Effector memory CD8-positive, alpha-beta T cell (primary cell): ENCODE measurements around the gene ACOXL.

ENCODE experiments used
- ATAC-seq: fragments of 150-1000 bp; cut with Tn5 transposase; replicated peaks from 2 replicates; pipeline ENCODE4 v1.10.0; 2021; ENCODE audit warnings: mild to moderate bottlenecking, moderate library complexity
- DNase-seq, 3 experiments: peaks; one replicate each; pipeline ENCODE4 v3.0.0; 2021
- H3K27ac Mint-ChIP-seq, 2 donors: one replicate each; pipeline ENCODE4 v1.8.0; 2022; ENCODE audit warnings: mild to moderate bottlenecking in 2 of 2, mixed read lengths in 2 of 2, moderate library complexity in 2 of 2
- H3K27me3 Mint-ChIP-seq, 2 donors: one replicate each; pipeline ENCODE4 v1.8.0; 2022; ENCODE audit warnings: mixed read lengths in 2 of 2
- H3K36me3 Mint-ChIP-seq: one replicate; pipeline ENCODE4 v1.8.0; 2022; ENCODE audit warnings: mild to moderate bottlenecking, moderate library complexity, mixed read lengths; ENCODE audit not compliant: insufficient read depth
- H3K4me1 Mint-ChIP-seq, 2 donors: one replicate each; pipeline ENCODE4 v1.8.0; 2022; ENCODE audit warnings: low read depth in 2 of 2, mixed read lengths in 2 of 2
- H3K4me3 Mint-ChIP-seq, 2 donors: one replicate each; pipeline ENCODE4 v1.8.0; 2022; ENCODE audit warnings: mild to moderate bottlenecking in 2 of 2, mixed read lengths in 2 of 2, moderate library complexity in 2 of 2
- H3K9me3 Mint-ChIP-seq, 2 donors: one replicate each; pipeline ENCODE4 v1.8.0; 2022; ENCODE audit warnings: mixed read lengths in 2 of 2

ACOXL gene

DNA sequence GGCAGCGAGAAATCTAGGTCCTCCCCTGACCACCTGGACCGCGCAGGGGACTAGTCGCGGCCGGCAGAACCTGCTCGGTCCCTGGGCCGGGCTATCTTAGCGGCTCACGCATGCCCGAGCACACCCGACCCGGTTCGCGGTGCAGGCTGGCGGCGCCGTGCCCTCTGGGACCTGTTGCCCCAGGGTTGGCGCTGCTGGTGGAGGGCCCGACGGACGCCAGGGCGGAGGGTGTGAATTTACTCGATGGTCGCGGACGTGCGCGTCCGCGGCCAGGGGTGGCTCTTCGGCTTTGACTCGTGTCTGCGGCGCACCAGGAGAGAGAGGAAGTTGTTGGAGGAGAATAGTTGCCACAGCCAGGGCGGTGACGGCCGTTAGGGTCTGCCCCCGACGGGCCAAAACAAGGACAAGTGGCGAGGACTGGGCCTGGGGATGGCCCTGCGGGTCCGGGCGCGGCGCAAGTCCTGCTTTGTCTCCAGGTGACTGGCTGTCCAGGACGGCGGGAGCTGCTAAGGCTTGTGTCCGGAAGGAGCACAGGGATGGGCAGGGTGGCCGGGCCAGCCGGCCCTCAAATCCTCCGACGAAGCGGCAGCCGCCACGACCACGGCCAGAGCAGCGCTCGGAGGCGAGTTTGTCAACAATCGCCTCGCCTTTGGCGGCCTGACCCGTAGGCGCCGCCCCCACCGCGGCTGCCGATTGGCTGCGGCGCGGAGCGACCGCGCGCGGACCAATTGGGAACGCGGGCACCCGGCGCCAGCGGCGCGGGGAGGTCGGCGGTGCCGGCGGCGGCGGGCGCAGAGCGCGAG lies 389.7 kb downstream of the ACOXL start:
- Mint-ChIP-seq H3K36me3 (peaks cover 48% of the 10 kb centered on the region), H3K27ac (peak overlapping the region; percentile 81 to 96), H3K4me3 (peak overlapping the region; percentile 95 to 97), H3K4me1 (peaks cover 39 to 49% of the 10 kb centered on the region in 2 donors), H3K9me3 (no peaks in the 10 kb centered on the region), H3K27me3 (peaks cover 30 to 31% of the 10 kb centered on the region in 2 donors)
- ATAC-seq: peak; percentile 57
- peak; percentile 68 to 79 (median 68) for DNase-seq

GRCh38 chr2:111122631-111123421 lies 390.5 kb downstream of the ACOXL start:
- DNase-seq (peak in 2 of 3 experiments; percentile 12 to 16), ATAC-seq (peak; percentile 5)
- peak overlapping the region in 1 of 2 donors; percentile 76 for H3K27ac Mint-ChIP-seq
- H3K9me3 Mint-ChIP-seq: no peaks in the 10 kb centered on the region
- H3K4me1 Mint-ChIP-seq: peaks cover 37 to 46% of the 10 kb centered on the region in 2 donors
- H3K4me3 Mint-ChIP-seq: peak overlapping the region; percentile 84 to 95
- peaks cover 22 to 23% of the 10 kb centered on the region in 2 donors for H3K27me3 Mint-ChIP-seq
- peaks cover 51% of the 10 kb centered on the region for H3K36me3 Mint-ChIP-seq

DNA sequence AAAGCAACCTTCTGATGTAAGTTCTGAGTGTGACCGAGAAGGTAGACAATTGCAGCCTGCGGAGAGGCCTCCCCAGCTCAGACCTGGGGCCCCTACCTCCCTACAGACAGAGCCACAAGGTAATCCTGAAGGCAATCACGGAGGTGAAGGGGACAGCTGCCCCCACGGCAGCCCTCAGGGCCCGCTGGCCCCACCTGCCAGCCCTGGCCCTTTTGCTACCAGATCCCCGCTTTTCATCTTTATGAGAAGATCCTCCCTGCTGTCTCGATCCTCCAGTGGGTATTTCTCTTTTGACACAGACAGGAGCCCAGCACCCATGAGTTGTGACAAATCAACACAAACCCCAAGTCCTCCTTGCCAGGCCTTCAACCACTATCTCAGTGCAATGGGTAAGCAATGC lies 391.4 kb downstream of the ACOXL start:
- H3K4me3 Mint-ChIP-seq: peak overlapping the region in 1 of 2 donors; percentile 84
- peaks cover 59% of the 10 kb centered on the region for H3K36me3 Mint-ChIP-seq
- H3K27me3 Mint-ChIP-seq: peaks cover 13% of the 10 kb centered on the region in 2 donors
- DNase-seq: no peak
- no peak overlapping the region for H3K27ac Mint-ChIP-seq
- ATAC-seq: no peak
- H3K4me1 Mint-ChIP-seq: peaks cover 28 to 39% of the 10 kb centered on the region in 2 donors
- H3K9me3 Mint-ChIP-seq: no peaks in the 10 kb centered on the region

GRCh38 chr2:111126581-111126980 lies 394.2 kb downstream of the ACOXL start:
- Mint-ChIP-seq H3K27me3 (no peaks in the 10 kb centered on the region), H3K36me3 (peaks cover 61% of the 10 kb centered on the region), H3K9me3 (no peaks in the 10 kb centered on the region), H3K27ac (no peak overlapping the region), H3K4me1 (peaks cover 13 to 28% of the 10 kb centered on the region in 2 donors), H3K4me3 (no peak overlapping the region)
- DNase-seq (no peak), ATAC-seq (no peak)

GRCh38 chr2:111127351-111127750 lies 395.0 kb downstream of the ACOXL start:
- no peaks in the 10 kb centered on the region for H3K9me3 Mint-ChIP-seq
- ATAC-seq: no peak
- peaks cover 14 to 26% of the 10 kb centered on the region in 2 donors for H3K4me1 Mint-ChIP-seq
- H3K4me3 Mint-ChIP-seq: no peak overlapping the region
- peak overlapping the region in 1 of 2 donors; percentile 31 for H3K27ac Mint-ChIP-seq
- no peaks in the 10 kb centered on the region for H3K27me3 Mint-ChIP-seq
- DNase-seq: no peak
- peaks cover 55% of the 10 kb centered on the region for H3K36me3 Mint-ChIP-seq

GRCh38 chr2:111128096-111128495 lies 395.7 kb downstream of the ACOXL start:
- peaks cover 14 to 26% of the 10 kb centered on the region in 2 donors for H3K4me1 Mint-ChIP-seq
- H3K27me3 Mint-ChIP-seq: no peaks in the 10 kb centered on the region
- H3K9me3 Mint-ChIP-seq: no peaks in the 10 kb centered on the region
- H3K27ac Mint-ChIP-seq: peak overlapping the region; percentile 2 to 31
- ATAC-seq (no peak), DNase-seq (no peak)
- peaks cover 51% of the 10 kb centered on the region for H3K36me3 Mint-ChIP-seq
- H3K4me3 Mint-ChIP-seq: no peak overlapping the region

DNA sequence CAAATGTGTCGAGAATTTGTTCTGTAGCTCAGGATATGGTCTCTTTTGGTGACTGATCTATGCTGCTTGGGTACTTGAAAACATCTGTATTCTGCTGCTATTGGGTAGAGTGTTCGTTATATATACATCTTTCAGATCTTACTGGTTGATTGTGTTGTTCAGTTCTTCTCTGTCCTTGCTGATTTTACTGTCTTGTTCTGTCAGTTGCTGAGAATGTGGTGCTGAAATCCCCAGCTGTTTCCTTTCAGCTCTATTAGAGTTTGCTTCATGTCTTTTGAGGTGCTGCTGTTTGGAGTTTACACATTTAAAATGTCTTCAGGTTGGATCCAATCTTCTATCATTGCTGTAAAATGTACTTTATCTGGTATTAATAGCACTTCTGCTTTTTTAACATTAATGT lies 401.2 kb downstream of the ACOXL start:
- no peak for ATAC-seq
- no peaks in the 10 kb centered on the region for H3K27me3 Mint-ChIP-seq
- no peaks in the 10 kb centered on the region for H3K9me3 Mint-ChIP-seq
- no peak for DNase-seq
- no peak overlapping the region for H3K4me3 Mint-ChIP-seq
- no peak overlapping the region for H3K27ac Mint-ChIP-seq
- peaks cover 24 to 29% of the 10 kb centered on the region in 2 donors for H3K4me1 Mint-ChIP-seq
- peaks cover 29% of the 10 kb centered on the region for H3K36me3 Mint-ChIP-seq

GRCh38 chr2:111134055-111134454 lies 401.7 kb downstream of the ACOXL start:
- DNase-seq (no peak), ATAC-seq (no peak)
- Mint-ChIP-seq H3K4me3 (no peak overlapping the region), H3K4me1 (peaks cover 24 to 29% of the 10 kb centered on the region in 2 donors), H3K27ac (no peak overlapping the region), H3K27me3 (no peaks in the 10 kb centered on the region), H3K9me3 (no peaks in the 10 kb centered on the region), H3K36me3 (peaks cover 24% of the 10 kb centered on the region)

DNA sequence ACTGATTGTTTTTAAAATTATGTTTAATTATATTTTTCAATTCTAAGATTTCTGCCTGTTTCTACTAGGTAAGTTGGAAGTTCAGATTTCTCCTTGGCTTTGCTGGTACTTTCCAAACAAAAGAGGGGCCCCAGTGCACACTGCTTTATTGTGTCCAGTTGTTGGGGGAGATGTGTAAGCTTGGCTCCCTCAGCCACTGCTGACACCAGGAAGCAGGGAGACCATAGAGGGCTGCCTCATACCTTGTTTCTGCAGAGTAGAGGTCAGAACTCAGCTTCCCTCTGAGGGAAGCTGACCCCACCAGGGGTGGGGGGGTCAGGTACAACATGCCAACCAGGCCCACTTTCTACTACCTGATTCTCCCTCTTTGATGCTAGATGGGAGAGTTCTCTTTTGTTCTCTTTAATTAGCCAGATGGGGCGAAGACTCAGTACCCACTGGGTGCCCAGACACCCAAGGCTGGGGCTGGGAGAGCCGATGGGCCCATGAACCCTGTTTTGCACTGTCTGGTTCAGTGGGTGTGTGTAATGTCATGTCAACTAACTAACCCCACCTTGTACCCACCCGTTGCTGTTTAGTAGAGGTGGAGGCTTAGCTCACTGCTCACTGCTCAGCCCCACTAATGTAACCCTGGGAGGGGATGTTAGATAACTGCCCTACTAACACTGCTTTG lies 403.0 kb downstream of the ACOXL start:
- Mint-ChIP-seq H3K4me3 (no peak overlapping the region), H3K27ac (peak overlapping the region in 1 of 2 donors; percentile 32), H3K9me3 (no peaks in the 10 kb centered on the region), H3K36me3 (peaks cover 15% of the 10 kb centered on the region), H3K27me3 (no peaks in the 10 kb centered on the region), H3K4me1 (peaks cover 24 to 29% of the 10 kb centered on the region in 2 donors)
- ATAC-seq: no peak
- DNase-seq: no peak

GRCh38 chr2:111135910-111136297 lies 403.5 kb downstream of the ACOXL start:
- H3K9me3 Mint-ChIP-seq: no peaks in the 10 kb centered on the region
- ATAC-seq (no peak), DNase-seq (no peak)
- no peak overlapping the region for H3K4me3 Mint-ChIP-seq
- peaks cover 16% of the 10 kb centered on the region for H3K36me3 Mint-ChIP-seq
- peaks cover 24 to 27% of the 10 kb centered on the region in 2 donors for H3K4me1 Mint-ChIP-seq
- no peaks in the 10 kb centered on the region for H3K27me3 Mint-ChIP-seq
- peak overlapping the region in 1 of 2 donors; percentile 66 for H3K27ac Mint-ChIP-seq

- H3K4me1 Mint-ChIP-seq: peaks cover 19 to 22% of the 10 kb centered on the region in 2 donors
- ATAC-seq (no peak), DNase-seq (no peak)
- H3K27ac Mint-ChIP-seq: no peak overlapping the region
- H3K9me3 Mint-ChIP-seq: no peaks in the 10 kb centered on the region
- no peak overlapping the region for H3K4me3 Mint-ChIP-seq
- no peaks in the 10 kb centered on the region for H3K27me3 Mint-ChIP-seq
- H3K36me3 Mint-ChIP-seq: peaks cover 14% of the 10 kb centered on the region
Observed at GRCh38 chr2:111138839-111139238, 406.5 kb downstream of the ACOXL start.

GRCh38 chr2:111139637-111140317 lies 407.4 kb downstream of the ACOXL start:
- Mint-ChIP-seq H3K27ac (no peak overlapping the region), H3K27me3 (no peaks in the 10 kb centered on the region), H3K4me3 (no peak overlapping the region), H3K4me1 (peaks cover 16 to 20% of the 10 kb centered on the region in 2 donors), H3K36me3 (peaks cover 14% of the 10 kb centered on the region), H3K9me3 (no peaks in the 10 kb centered on the region)
- DNase-seq (no peak), ATAC-seq (no peak)

- peaks cover 14% of the 10 kb centered on the region for H3K36me3 Mint-ChIP-seq
- H3K4me1 Mint-ChIP-seq: peaks cover 14% of the 10 kb centered on the region in 2 donors
- DNase-seq: no peak
- H3K9me3 Mint-ChIP-seq: no peaks in the 10 kb centered on the region
- H3K27ac Mint-ChIP-seq: no peak overlapping the region
- H3K4me3 Mint-ChIP-seq: no peak overlapping the region
- no peak for ATAC-seq
- no peaks in the 10 kb centered on the region for H3K27me3 Mint-ChIP-seq
Observed at GRCh38 chr2:111140815-111141214, 408.4 kb downstream of the ACOXL start.
